GM10266 (cell line): ENCODE measurements around the gene FSD1.

Source experiments
- DNase-seq: peaks from one replicate; pipeline ENCODE4 v3.0.0; 2012; ENCODE audit errors: extremely low spot score
- TF ChIP-seq, protein P1 (sequence below): IDR thresholded peaks from 2 replicates; pipeline ENCODE4 v1.5.1; 2012; ENCODE audit warnings: mild to moderate bottlenecking, low read depth; ENCODE audit not compliant: control insufficient read depth, insufficient read depth; ENCODE audit errors: missing control alignments

The FSD1 gene

DNA sequence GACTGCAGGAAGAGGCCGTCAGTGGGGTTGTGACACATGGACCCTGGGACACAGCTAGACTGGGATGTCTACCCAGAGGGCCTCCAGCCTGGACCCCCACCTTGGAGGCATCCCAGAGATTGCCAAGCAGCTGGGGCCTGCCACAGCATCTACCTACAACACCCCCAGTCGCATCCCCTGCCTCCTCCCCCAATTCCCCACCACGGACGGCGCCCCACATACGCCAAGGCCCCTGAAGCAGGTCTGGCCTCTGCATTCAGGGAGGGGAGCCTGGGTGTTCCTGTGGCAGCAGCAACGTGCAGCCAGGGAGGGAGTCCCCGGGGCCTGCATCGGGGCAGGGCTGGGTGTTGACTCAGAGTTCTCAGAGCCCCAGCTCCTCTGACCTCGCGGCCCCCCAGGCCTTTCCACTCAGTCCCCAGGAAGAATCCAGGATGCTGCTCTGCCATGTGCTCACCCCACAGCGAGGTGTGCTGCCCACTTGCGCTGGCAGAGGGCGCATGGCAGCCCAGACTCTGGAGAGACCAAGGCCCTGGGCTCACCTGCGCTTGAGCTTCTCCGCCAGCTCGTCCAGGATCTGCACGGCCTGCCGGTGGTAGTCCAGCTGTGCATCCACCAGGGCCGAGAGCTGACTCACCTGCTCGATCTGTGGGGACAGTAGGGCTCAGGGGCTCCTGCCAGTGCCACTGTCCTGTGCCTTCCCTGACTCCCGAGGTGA, 58.6 kb downstream of the FSD1 start:
- TF ChIP-seq, protein P1, sequence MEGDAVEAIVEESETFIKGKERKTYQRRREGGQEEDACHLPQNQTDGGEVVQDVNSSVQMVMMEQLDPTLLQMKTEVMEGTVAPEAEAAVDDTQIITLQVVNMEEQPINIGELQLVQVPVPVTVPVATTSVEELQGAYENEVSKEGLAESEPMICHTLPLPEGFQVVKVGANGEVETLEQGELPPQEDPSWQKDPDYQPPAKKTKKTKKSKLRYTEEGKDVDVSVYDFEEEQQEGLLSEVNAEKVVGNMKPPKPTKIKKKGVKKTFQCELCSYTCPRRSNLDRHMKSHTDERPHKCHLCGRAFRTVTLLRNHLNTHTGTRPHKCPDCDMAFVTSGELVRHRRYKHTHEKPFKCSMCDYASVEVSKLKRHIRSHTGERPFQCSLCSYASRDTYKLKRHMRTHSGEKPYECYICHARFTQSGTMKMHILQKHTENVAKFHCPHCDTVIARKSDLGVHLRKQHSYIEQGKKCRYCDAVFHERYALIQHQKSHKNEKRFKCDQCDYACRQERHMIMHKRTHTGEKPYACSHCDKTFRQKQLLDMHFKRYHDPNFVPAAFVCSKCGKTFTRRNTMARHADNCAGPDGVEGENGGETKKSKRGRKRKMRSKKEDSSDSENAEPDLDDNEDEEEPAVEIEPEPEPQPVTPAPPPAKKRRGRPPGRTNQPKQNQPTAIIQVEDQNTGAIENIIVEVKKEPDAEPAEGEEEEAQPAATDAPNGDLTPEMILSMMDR, result peak; percentile 23
- DNase-seq, result no peak

GRCh38 chr19:4363571-4364304, 59.3 kb downstream of the FSD1 start:
- TF ChIP-seq, protein P1, result no peak

GRCh38 chr19:4365341-4365740, 60.9 kb downstream of the FSD1 start:
- TF ChIP-seq, protein P1, result no peak
- no peak for DNase-seq

More at GRCh38 chr19:4363571-4364304, 59.3 kb downstream of the FSD1 start:
- no peak for DNase-seq

DNA sequence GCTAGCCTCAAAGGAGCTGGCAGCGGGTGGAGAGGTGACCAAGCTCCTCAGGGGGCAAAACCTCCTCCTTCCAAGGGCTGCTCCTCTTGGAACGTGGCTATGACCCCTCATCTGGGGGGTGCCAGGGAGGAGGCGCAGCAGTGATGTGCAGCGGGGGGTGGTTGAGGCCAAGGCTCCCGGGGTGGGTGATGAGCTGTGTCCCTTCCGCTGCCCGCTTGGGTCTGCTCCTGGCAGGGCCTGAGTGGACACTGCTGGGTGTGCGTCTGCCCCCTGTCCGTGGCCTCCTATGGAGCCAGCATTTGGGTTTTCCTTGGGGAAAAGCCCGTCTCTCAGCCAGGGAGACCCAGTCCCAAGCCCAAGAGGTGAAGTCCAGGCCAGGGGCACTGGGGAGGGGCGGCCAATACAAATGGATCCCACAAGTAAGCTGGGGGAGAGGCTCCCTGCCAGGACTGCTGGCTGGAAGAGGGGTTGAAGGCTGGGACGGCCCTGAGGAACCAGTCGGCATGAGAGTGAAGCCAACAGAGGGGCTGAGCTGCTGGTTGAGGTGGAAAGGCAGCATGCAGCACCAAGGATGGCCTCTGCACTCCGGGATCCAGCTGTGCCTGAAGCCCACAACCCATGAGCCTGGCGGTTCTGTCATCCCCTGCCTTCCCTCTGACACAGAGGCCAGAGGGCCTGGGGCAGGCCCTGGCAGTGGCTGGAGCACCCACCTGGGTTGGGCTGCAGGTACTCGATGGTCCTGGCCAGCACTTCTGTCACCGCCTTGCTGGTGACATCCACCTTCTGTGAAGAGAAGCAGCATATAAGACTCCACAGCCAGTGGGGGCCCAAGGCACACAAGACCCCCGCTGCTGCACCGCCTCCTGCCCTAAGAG, 61.6 kb downstream of the FSD1 start:
- DNase-seq, result no peak
- TF ChIP-seq, protein P1, result no peak

DNA sequence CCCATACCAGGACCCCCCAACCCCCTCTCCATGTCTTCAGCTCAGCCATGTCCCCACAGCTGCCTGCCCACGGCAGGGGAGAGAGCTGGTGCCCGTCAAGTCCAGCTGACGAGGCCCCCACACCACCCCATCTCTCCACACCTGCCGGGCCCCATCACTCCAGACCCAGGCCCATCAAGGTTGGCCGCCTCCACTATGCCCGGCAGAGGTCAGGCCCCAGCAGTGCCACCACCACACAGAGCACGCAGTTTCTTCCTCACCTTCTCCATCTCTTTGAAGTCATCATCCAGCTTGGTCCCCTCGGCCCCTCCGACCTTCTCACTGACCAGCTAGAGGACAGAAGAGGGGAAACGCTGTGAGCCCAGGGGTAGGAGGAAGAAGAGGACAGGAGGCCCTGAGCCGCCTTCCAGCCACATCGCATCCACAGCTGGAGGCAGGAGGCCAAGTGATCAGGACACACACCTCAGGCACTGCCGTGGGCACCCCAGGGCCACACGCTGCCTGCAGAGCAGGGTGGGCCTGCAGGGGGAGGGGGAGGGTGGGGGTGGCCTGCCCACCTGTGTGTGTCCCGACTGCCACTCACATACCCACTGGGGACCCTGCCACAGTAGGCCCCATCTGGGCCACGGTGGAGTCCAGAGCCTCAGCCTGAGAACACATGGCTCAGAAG, 62.4 kb downstream of the FSD1 start:
- TF ChIP-seq, protein P1, result no peak

GRCh38 chr19:4367336-4367723, 62.9 kb downstream of the FSD1 start:
- TF ChIP-seq, protein P1, result no peak
- DNase-seq, result no peak

More for the DNA sequence above, 62.4 kb downstream of the FSD1 start:
- no peak for DNase-seq
